Measurements from ENCODE around the gene MRPL45. TPM values are rescaled to one million over a fixed set of nuclear protein-coding genes. Genes with fewer than 3 reads are reported as not detected.

The MRPL45 gene
- total and polyA plus RNA-seq, 9 of the 15 experiments (the other 6 are each of a cell fraction or from before 2014, with no cell fraction given), result 48.4 to 228 (median 76.8) TPM

DNA sequence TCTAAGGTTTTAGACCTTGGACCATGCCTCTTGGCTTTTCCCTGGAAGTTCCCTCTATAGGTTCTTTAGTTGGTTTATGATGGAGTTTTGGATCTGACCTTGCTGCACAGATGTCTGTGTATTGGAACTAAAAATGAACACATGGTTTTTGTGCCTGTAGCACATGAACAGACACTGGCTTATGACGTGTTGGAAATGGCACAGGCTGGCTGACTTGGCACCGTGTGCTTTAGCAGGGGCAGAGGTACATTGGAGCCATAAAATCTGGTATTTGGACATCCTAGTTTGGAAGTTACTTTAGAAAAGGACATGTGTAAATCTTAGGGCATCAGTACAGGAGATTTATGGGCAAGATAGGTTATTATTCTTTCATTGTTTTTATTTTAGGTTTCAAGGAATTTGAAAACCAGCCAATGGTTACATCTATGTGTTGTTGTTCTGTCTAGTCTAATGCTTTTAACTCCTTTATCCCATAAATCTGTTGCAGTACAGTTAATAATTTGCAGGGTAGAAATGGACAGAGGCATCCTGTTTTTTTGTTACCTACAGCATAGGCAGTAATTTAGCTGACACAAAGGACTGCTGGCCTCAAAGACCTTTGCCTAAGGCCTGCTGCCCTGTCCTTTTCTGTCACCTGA, 60.6 kb downstream of the MRPL45 start:
- H3K4me1 ChIP-seq (replicated peaks in 1 of 2; ENCODE audit: control insufficient read depth in 2 of 2, insufficient read depth in 2 of 2, low read length in 2 of 2), result peaks cover 12 to 13% of the 10 kb centered on the region in 2 experiments; a peak in 4 of 5 replicates
- ATAC-seq, result no peak
- no peak for FAIRE-seq
- H3K4me2 ChIP-seq (ENCODE audit: insufficient read depth, low read length), result no peak overlapping the region
- no peak for DNase-seq (ENCODE audit: extremely low read depth in 1 of 4, low spot score in 3 of 4)
- peaks cover 21% of the 10 kb centered on the region for H3K79me2 ChIP-seq (ENCODE audit: control insufficient read depth, insufficient read depth, low read length)
- in situ Hi-C loops (cut with MboI), result no loop called here
- intact Hi-C loops (cut with micrococcal nuclease), result no loop called here
- no peak overlapping the region for H3K27ac ChIP-seq (ENCODE audit: extremely low read depth, low read depth, low read length)
- H3K9me3 ChIP-seq (replicated peaks; ENCODE audit: control insufficient read depth, insufficient read depth, low read depth, low read length), result no peaks in the 10 kb centered on the region
- peaks cover 7% of the 10 kb centered on the region; the same call in 2 of the 3 replicates for H3K36me3 ChIP-seq (ENCODE audit: control insufficient read depth, insufficient read depth, low read length)
- peaks cover 9% of the 10 kb centered on the region; the same call in 1 of the 2 replicates for H4K20me1 ChIP-seq (replicated peaks; ENCODE audit: control insufficient read depth, insufficient read depth, low read length)
- BruUV-seq (replicated peaks), result no TSS peak
- no peak overlapping the region for H2AFZ ChIP-seq (ENCODE audit: low read depth, low read length)
- H3K27me3 ChIP-seq (ENCODE audit: control insufficient read depth in 2 of 2, insufficient read depth in 2 of 2, low read length in 2 of 2), result no peaks in the 10 kb centered on the region
- no peak overlapping the region for H3K4me3 ChIP-seq
- CTCF ChIA-PET (ENCODE audit: low intra/inter-chr PET ratio), result no interaction called here
- H3K9ac ChIP-seq (ENCODE audit: insufficient read depth in 1 of 2, low read depth in 2 of 2, low read length in 2 of 2), result no peak overlapping the region
- WGBS (ENCODE audit: insufficient coverage, low coverage, missing lambda C conversion rate), result 66% methylated on average over 2 of the region's 2 CpGs
- no peaks in the 10 kb centered on the region for H3K9me1 ChIP-seq (ENCODE audit: control insufficient read depth, insufficient read depth, low read length)
- POLR2A ChIA-PET, result no interaction called here
- TF ChIP-seq GATA2 (CRISPR knock-in tag; IDR thresholded peaks at IDR 0.05), result no peak
- no peak for TF ChIP-seq ZBTB12 (CRISPR knock-in tag; IDR thresholded peaks at IDR 0.05)
- no peak for TF ChIP-seq ZNF174 (CRISPR knock-in tag; IDR thresholded peaks at IDR 0.05)
- no peak for TF ChIP-seq RFX5 (IDR thresholded peaks at IDR 0.05; ENCODE audit: low read depth, low read length)
- no peak for TF ChIP-seq DLX4 (CRISPR knock-in tag; IDR thresholded peaks at IDR 0.05)
- no peak for TF ChIP-seq ZNF589 (CRISPR knock-in tag; IDR thresholded peaks at IDR 0.05; ENCODE audit: low read depth)
- no peak for TF ChIP-seq TRIM28 (IDR thresholded peaks at IDR 0.05)
- TF ChIP-seq MGA (IDR thresholded peaks at IDR 0.05), result no peak
- no peak for TF ChIP-seq PML (IDR thresholded peaks at IDR 0.05; ENCODE audit: low read length)

Measured in K562 (cell line).